GM21360 (cell line): Measurements from ENCODE around the gene ZNF649.

Source experiments
- ATAC-seq: cut with Tn5 transposase; IDR thresholded peaks from one replicate; pipeline ENCODE4 v1.9.1; 2021; ENCODE audit warnings: mild to moderate bottlenecking, moderate library complexity; ENCODE audit not compliant: unreplicated experiment

Gene ZNF649

GRCh38 chr19:51889934-51890333, 14.9 kb downstream of the ZNF649 start:
- ATAC-seq: no peak

GRCh38 chr19:51887522-51888498, 17.0 kb downstream of the ZNF649 start, which contains the start of gene ZNF577:
ZNF577 (minus strand) TSS chr19:51887951; CDS start chr19:51880382, 7,569 bp downstream.
- peak; percentile 57 for ATAC-seq

- no peak for ATAC-seq
Observed at GRCh38 chr19:51884713-51885112, 20.1 kb downstream of the ZNF649 start.

GRCh38 chr19:51882518-51882917, 22.3 kb downstream of the ZNF649 start:
- ATAC-seq: no peak

GRCh38 chr19:51873097-51873496, 31.7 kb downstream of the ZNF649 start:
- no peak for ATAC-seq

- ATAC-seq: no peak
Observed at GRCh38 chr19:51861870-51862622, 42.8 kb downstream of the ZNF649 start.
